ENCODE measurements around the gene PLCB1. TPM values are rescaled to one million over a fixed set of nuclear protein-coding genes. Genes with fewer than 3 reads are reported as not detected.
A peak's percentile ranks its signal among the peaks of the same experiment; 100 is the strongest.

PLCB1 gene
- total RNA-seq, 1 donor from 2014 or later = 2.0 TPM

DNA sequence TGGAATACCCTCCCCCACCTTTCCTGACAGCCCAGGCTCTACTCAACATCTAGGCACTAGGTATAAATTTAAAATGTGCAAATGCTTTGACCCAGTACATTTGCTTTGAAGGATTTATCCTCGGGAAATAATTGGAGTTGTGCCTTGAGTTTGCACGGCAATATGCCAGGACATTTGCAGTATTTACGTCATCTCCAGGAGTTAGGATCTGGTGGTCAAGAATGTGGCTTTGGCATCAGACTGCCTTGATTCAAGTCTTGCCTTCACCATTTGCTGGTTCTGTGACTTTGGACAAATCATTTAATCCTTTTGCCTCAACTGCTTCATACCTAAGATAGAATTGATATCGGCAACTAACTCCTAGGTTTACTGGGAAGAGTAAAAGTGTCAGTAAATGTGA lies 169.6 kb downstream of the PLCB1 start:
- no peak for DNase-seq (ENCODE audit: low read depth)

- DNase-seq (ENCODE audit: low read depth) = no peak
Observed at GRCh38 chr20:8303651-8304050, 171.6 kb downstream of the PLCB1 start.

DNA sequence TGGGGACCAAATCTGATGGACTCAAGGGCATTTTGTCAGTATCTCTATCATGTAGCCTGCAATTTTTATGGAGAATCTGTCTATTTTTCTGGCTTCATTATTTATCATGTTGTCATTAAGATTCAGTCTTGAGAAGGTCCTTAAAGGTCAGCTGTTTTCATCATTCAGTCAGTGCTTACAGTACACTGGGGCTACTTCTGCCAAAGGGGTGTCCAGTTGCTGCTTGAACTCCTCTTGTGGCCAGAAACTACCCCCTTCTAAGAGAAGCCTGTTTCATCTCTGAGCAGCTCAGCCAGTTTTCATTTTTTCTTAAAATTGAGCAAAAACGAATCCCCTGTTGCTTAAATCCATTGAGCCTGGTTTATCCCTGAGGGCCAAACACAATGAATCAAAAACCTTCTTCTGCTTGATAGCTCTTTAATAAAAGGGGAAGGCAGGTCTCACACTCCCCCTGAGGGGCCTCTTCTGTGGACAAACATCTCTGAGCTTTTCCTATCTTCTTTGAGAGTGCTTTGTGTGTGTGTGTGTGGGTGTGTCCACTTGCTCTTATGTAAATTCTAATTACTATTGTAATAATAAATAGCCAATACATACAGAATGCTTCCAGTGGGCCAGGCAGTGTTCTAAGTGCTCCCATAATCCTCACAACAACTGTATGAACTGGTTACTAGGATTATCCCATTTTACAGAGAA lies 172.2 kb downstream of the PLCB1 start:
- DNase-seq (ENCODE audit: low read depth) = no peak

DNA sequence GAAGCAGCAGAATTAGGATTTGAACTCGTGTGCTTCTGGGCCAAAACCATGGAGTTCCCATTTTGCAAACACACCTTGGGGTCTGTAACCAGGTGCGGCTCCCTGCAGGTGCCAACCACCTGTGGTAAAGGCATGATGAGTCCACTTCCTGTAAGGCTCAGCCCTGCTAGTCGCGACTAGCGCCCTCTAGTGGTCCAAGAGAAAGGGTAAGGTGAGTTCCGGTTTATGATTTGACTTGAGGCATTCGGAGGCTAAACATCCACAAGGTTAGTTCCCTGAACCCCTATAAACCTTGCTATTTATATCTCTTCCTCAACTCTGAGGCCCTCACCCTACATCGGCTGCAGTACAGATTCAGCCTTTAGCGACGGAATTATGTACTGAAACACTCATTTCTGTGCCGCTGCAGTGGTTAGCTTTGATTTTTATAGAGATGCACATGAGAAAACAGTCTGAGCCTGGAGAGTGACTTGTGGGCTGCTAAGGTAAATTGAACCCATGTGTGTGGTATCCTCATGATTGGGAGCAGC lies 173.4 kb downstream of the PLCB1 start:
- DNase-seq (ENCODE audit: low read depth) = peak; percentile 33

DNA sequence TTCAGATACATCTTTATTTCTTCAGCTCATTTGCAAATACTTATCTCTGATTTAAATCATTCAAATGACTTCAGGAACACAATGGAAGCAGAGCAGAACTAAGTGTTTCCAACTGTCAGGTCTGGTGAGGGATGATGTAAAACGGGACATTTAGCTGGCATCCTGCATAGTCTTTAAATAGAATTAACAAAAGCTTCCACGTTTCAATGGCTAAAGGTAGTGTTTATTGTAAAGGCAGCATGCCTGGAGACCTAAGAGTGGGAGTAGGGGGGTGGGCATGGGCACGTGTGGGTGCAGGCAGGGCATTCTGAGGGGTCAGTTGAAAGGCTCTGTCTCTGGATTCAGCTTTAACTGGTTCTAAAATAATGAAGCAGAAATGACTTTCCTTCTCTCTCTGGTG lies 174.9 kb downstream of the PLCB1 start:
- DNase-seq (ENCODE audit: low read depth) = no peak

DNA sequence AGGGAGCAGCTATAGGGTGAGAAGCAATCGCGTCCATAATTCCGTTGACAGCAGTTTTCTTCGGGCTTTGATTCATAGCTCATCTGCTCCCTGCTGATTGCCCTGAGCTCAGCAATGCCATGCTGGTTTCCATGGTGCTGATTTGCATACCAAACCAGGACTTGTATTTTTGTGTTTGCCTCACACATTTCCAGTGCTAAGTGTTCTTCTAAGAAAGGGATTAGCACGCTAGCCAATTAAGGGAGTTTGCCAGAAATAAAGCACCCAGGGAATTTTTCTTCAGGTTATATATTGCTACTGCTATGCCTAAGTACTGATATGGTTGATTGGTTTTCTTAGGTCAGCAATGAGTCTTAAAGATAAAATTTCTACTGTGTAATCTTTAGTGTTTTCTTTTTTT lies 177.6 kb downstream of the PLCB1 start:
- DNase-seq (ENCODE audit: low read depth) = peak; percentile 82

GRCh38 chr20:8310618-8311017 lies 178.6 kb downstream of the PLCB1 start:
- DNase-seq (ENCODE audit: low read depth) = no peak

GRCh38 chr20:8313073-8313472 lies 181.0 kb downstream of the PLCB1 start:
- DNase-seq (ENCODE audit: low read depth) = no peak

DNA sequence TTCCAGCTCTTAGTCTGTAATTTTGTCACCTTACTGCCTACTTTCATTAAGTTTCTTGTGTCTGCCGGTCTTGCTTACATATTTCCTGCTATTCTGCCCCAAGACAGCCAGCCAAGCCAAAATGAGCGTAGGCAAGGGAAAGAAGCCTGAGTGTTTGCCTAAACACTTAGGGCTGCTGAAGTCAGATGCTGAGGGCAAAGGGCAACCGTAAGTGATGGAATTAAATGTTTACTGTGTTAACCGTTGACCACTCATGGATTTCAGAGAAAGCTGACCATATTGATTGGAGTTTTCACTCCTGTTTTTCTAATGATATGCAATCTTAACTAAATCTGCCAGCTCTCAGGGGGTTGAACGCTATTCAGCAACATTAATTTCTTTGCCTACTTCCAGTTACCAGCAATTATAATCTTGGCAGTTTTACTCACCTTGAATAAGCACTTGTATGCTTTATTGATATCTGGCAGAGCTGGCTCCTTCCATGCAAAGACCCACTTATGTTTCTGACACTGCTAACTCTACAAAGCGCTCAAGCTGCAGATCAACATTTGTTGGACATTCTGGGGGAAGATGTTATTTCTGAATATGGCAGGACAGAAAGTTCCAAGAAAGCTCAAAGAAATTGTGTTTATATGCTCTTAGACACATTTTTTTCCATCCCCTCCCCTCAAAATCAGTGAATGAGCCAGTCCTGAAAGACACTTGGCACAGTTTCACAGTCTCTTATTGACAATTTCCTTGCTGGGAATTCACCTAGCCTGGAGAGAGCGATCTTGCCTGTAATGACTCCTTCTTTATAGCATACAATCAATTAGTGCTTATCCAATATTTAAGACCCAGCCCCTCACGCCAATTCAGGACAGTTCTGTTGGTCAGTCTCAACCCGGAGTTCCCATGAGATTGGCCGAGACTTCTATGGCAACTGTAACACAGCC lies 183.8 kb downstream of the PLCB1 start:
- DNase-seq (ENCODE audit: low read depth) = no peak

- no peak for DNase-seq (ENCODE audit: low read depth)
Observed at GRCh38 chr20:8317448-8317847, 185.4 kb downstream of the PLCB1 start.

- no peak for DNase-seq (ENCODE audit: low read depth)
Observed at GRCh38 chr20:8318965-8319625, 187.0 kb downstream of the PLCB1 start.

- DNase-seq (ENCODE audit: low read depth) = no peak
Observed at GRCh38 chr20:8320306-8320705, 188.2 kb downstream of the PLCB1 start.

GRCh38 chr20:8321001-8321400 lies 188.9 kb downstream of the PLCB1 start:
- DNase-seq (ENCODE audit: low read depth) = no peak

DNA sequence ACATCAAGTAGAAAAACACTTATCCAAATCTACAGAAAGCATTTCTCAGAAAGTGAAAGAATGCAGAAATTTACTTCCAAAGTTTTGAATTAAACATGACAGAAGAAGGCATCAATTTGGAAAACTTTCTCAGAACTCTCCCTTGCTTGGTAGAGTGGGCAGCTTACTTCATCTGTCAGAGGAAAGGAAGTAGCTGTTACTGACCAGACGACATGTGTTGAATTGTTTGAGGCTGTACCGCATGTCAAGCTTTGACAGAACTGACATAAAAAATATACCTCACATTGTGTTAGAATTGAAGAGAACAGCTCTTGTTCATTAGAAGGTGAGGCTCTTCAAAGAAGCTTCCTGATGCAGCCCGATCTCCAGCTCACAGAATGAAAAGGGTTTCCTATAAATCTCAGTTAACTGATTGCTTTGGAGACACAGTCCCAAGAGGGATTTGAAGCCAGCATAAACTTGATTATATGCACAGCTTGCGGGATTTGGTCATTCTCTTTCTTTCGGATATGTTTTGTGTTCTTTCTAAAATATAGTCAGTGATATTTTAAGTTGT lies 190.7 kb downstream of the PLCB1 start:
- DNase-seq (ENCODE audit: low read depth) = no peak

DNA sequence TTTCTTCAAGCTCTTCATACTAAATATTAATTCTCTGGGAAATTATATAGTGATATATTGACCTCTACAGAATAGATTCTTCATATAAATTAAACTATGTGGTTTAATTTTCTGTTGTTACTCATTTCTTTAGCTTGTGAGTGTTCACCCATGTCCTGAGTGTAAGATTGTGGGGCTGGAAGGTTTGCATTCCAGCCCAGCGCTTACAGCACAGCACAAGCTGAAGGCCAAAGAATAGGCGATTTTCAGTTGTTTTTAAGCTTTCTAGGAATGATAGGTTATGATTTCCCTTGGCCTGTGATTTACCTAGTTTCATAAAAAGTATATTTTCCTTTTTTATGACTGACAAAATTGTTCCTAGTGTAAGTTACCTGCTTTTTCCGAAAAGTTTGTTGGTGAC lies 194.1 kb downstream of the PLCB1 start:
- DNase-seq (ENCODE audit: low read depth) = peak; percentile 43

DNA sequence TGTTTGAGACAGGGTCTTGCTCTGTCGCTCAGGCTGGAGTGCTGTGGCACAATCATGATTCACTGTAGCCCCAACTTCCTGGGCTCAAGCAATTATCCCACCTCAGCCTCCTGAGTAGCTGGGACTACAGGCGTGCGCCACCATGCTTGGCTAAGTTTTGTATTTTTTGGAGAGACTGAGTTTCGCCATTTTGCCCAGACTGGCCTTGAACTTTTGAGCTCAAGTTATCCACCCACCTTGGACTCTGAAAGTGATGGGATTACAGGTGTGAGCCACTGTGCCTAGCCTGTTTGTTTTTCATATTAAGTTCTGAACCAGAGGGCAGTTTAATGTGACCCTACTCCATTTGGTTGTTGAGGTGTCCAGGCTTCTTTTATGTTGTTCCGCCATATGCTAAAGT lies 194.8 kb downstream of the PLCB1 start:
- DNase-seq (ENCODE audit: low read depth) = no peak

GRCh38 chr20:8328189-8328588 lies 196.1 kb downstream of the PLCB1 start:
- DNase-seq (ENCODE audit: low read depth) = no peak

DNA sequence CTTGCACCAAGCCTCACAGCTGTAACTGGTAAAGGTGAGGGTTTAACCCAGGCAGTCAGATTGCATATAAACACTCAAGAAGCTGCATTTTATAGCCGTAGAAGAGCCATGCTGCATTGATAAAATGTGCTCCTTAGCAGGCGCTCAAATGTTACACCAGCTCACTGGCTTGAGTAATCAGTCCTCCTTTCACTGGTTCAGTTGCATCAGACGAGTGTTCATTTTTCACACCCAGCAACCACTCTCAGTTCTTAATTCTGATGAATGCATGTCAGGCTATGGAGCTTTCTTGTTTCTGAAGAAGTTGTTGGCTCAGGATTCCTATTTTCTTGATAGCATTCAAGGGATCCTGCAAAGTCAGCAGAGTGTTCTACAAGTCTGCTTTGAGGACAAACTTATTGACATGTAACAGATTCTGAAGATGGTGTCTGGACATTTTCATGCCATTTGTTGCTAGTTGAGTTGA lies 198.3 kb downstream of the PLCB1 start:
- DNase-seq (ENCODE audit: low read depth) = peak; percentile 46

- peak; percentile 95 for DNase-seq (ENCODE audit: low read depth)
Observed at GRCh38 chr20:8330785-8331695, 199.0 kb downstream of the PLCB1 start.

- DNase-seq (ENCODE audit: low read depth) = peak; percentile 90
Observed at GRCh38 chr20:8331740-8332412, 199.8 kb downstream of the PLCB1 start.
